ENCODE measurements around the gene SIDT1. TPM values are rescaled to one million over a fixed set of nuclear protein-coding genes. Genes with fewer than 3 reads are reported as not detected.

The SIDT1 gene
- total RNA-seq, 2 experiments from 2014 or later = 23.9 to 25.5 TPM

DNA sequence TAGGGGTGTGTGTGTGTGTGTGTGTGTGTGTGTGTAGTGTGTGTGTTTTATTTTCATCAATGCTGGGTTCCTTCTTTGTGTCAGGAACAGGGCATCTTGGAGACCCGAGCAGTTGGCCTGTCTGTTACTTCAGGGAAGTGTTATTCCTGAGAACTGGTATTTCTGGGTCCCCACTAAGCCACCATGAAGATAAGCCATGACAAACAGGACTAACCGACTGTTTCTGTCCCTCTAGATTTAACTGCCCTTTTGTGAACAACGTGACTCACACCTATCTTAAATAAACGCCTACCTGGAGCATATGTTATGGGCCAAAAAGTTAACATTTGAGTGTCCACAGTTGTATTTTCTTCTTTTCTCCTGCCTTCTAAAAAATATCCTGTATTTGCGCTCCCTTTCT lies 19.5 kb downstream of the SIDT1 start:
- Mint-ChIP-seq H3K27ac (no peak overlapping the region), H3K4me3 (no peak overlapping the region), H3K9me3 (no peaks in the 10 kb centered on the region), H3K4me1 (peaks cover 2% of the 10 kb centered on the region), H3K36me3 (ENCODE audit: low read depth) (peaks cover 16% of the 10 kb centered on the region), H3K27me3 (no peaks in the 10 kb centered on the region)
- no peak for DNase-seq
- POLR2A ChIA-PET = no interaction called here
- CTCF ChIA-PET = interaction anchor here (0.6 to 0.8 kb wide), 2 partner anchors 15 to 143 kb away, joined by 3 to 4 read pairs; no protein-coding TSS in a partner anchor

DNA sequence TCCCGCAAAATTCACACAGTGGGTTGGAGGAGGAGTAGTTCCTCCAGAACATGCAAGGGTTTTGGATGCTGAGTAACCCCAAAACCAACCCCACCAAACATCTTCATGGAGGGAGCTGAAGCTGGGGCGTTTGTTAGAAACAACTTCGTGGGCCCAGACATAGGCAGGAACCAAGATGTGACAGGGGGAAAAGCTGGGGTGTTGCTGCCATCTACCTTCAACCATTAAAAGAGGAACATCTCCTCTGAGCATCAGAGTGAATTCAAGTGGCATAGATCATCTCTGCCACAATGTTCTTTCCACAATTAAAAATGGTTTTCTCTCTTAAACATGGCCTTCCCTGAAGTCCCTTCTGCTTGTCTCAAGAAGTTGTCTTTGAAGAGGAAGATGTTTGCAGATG lies 20.5 kb downstream of the SIDT1 start:
- H3K9me3 Mint-ChIP-seq = no peaks in the 10 kb centered on the region
- DNase-seq = no peak
- no peaks in the 10 kb centered on the region for H3K4me1 Mint-ChIP-seq
- ChIA-PET CTCF (no interaction called here), POLR2A (no interaction called here)
- no peak overlapping the region for H3K4me3 Mint-ChIP-seq
- H3K27ac Mint-ChIP-seq = no peak overlapping the region
- no peaks in the 10 kb centered on the region for H3K27me3 Mint-ChIP-seq
- peaks cover 14% of the 10 kb centered on the region for H3K36me3 Mint-ChIP-seq (ENCODE audit: low read depth)

GRCh38 chr3:113555138-113555537 lies 22.8 kb downstream of the SIDT1 start:
- no peaks in the 10 kb centered on the region for H3K4me1 Mint-ChIP-seq
- H3K27me3 Mint-ChIP-seq = no peaks in the 10 kb centered on the region
- no peak overlapping the region for H3K4me3 Mint-ChIP-seq
- no peaks in the 10 kb centered on the region for H3K9me3 Mint-ChIP-seq
- POLR2A ChIA-PET = interaction anchor here (1.1 kb wide), 1 partner anchor 21 kb away, joined by 5 read pairs; no protein-coding TSS in a partner anchor
- no peak for DNase-seq
- CTCF ChIA-PET = interaction anchor here (1.5 kb wide), 1 partner anchor 23 kb away, joined by 4 read pairs; no protein-coding TSS in a partner anchor
- H3K36me3 Mint-ChIP-seq (ENCODE audit: low read depth) = peaks cover 8% of the 10 kb centered on the region
- no peak overlapping the region for H3K27ac Mint-ChIP-seq

DNA sequence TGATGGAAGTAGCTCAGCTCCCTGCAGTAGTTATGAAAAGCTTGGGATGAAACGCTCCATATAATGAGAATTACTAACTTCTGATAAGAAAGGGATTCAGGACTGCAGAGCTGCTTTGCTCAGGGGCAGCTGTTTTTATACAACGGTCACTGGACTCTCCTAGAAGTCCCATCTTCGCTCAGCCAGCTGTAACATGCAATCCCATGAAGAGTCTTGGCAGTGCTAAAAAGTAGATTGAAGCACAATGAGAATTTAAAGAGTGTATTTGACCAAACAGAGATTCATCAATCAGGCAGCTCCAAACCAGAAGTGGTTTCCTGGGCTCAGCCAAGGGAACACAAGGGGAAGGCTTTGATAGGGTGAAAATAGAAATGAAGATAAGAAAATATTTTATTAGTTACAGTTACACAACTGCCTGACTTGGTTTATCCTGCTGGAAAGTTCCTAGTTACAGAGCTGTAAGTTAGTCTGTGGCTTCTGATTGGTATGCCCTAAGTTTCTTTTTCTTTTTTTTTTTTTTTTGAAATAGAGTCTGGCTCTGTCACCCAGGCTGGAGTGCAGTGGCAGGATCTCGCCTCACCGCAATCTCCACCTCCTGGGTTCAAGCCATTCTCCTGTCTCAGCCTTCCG lies 24.1 kb downstream of the SIDT1 start:
- Mint-ChIP-seq H3K4me1 (peaks cover 5% of the 10 kb centered on the region), H3K4me3 (no peak overlapping the region), H3K36me3 (ENCODE audit: low read depth) (peaks cover 8% of the 10 kb centered on the region), H3K27ac (no peak overlapping the region), H3K27me3 (no peaks in the 10 kb centered on the region), H3K9me3 (no peaks in the 10 kb centered on the region)
- POLR2A ChIA-PET = interaction anchor here (1.1 to 1.3 kb wide), 2 partner anchors 23 kb away, joined by 3 to 5 read pairs; no protein-coding TSS in a partner anchor
- no peak for DNase-seq
- CTCF ChIA-PET = interaction anchor here (0.6 to 1.5 kb wide), 5 partner anchors 22 to 134 kb away, joined by 3 to 6 read pairs (median 3); partner anchors contain the start of gene SPICE1

DNA sequence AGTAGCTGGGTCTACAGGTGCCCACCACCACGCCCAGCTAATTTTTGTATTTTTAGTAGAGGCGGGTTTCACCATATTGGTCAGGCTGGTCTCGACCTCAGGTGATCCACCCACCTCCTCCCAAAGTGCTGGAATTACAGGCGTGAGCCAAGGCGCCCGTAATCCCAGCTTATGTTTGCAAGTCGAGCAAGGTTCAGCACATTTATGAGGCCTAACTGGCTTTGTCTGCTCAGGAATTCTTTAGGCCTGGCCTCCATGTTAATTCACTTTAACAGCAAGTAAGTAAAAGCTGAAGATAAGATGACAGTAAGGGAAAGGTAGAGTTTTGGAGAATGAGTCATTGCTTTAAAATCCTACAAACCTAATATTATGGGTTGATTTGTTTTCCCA lies 24.6 kb downstream of the SIDT1 start:
- Mint-ChIP-seq H3K4me3 (no peak overlapping the region), H3K4me1 (peaks cover 5% of the 10 kb centered on the region), H3K9me3 (no peaks in the 10 kb centered on the region), H3K36me3 (ENCODE audit: low read depth) (peaks cover 8% of the 10 kb centered on the region), H3K27ac (no peak overlapping the region), H3K27me3 (no peaks in the 10 kb centered on the region)
- no peak for DNase-seq
- POLR2A ChIA-PET = interaction anchor here (1.3 kb wide), 1 partner anchor 23 kb away, joined by 3 read pairs; no protein-coding TSS in a partner anchor
- CTCF ChIA-PET = interaction anchor here (0.6 to 1.5 kb wide), 3 partner anchors 44 to 135 kb away, joined by 3 read pairs; no protein-coding TSS in a partner anchor

- Mint-ChIP-seq H3K9me3 (no peaks in the 10 kb centered on the region), H3K4me3 (no peak overlapping the region), H3K36me3 (ENCODE audit: low read depth) (peaks cover 8% of the 10 kb centered on the region), H3K27ac (no peak overlapping the region), H3K4me1 (peaks cover 5% of the 10 kb centered on the region), H3K27me3 (no peaks in the 10 kb centered on the region)
- CTCF ChIA-PET = interaction anchor here (0.6 to 1.5 kb wide), 3 partner anchors 20 to 103 kb away, joined by 3 to 6 read pairs (median 3); no protein-coding TSS in a partner anchor
- POLR2A ChIA-PET = interaction anchor here (1.3 kb wide), 1 partner anchor 24 kb away, joined by 3 read pairs; no protein-coding TSS in a partner anchor
- DNase-seq = no peak
Observed at GRCh38 chr3:113557374-113557773, 25.0 kb downstream of the SIDT1 start.

DNA sequence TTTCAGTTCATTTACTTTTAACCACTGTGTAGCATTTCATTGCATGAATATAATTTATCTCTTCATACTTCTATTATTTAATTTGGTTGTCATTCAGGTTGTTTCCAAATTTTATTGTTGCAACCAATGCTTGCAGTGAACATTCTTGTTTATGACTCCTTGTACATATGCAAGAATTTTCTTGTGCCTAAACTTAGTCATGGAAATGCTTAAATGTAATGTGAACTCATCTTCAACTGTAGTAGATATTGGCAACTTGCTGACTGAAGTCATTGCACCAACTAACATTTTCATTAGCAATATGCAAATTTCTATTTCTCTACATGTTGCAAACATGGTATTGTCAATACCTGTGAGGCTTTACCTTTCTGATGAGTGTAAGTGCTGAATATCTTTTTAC lies 26.7 kb downstream of the SIDT1 start:
- CTCF ChIA-PET = no interaction called here
- Mint-ChIP-seq H3K4me1 (peaks cover 5% of the 10 kb centered on the region), H3K9me3 (no peaks in the 10 kb centered on the region), H3K4me3 (no peak overlapping the region), H3K36me3 (ENCODE audit: low read depth) (peaks cover 6% of the 10 kb centered on the region), H3K27ac (no peak overlapping the region), H3K27me3 (no peaks in the 10 kb centered on the region)
- POLR2A ChIA-PET = no interaction called here
- DNase-seq = no peak

DNA sequence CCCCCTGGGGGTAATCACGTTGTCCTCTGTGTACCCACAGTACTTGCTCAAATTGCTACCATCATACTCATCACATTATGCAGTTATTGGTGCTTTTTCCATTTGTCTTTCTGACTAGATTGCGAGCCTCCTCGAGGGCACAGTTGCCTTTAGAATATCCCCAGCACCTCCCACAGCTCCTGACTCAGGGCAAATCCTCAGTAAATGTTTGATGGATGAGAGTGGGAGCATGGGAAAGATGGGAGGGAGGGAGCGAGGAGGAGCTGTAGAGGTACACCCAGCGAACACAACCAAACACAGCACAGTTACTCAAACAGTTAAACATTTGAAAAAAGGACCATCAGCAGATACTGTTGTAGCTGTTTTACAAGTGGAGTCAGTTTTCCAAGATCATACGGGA lies 27.9 kb downstream of the SIDT1 start:
- CTCF ChIA-PET = interaction anchor here (1.3 to 1.5 kb wide), 2 partner anchors 17 to 67 kb away, joined by 9 read pairs; no protein-coding TSS in a partner anchor
- Mint-ChIP-seq H3K27ac (no peak overlapping the region), H3K4me1 (peaks cover 5% of the 10 kb centered on the region), H3K4me3 (no peak overlapping the region), H3K27me3 (no peaks in the 10 kb centered on the region), H3K36me3 (ENCODE audit: low read depth) (peaks cover 9% of the 10 kb centered on the region), H3K9me3 (no peaks in the 10 kb centered on the region)
- no peak for DNase-seq
- POLR2A ChIA-PET = no interaction called here

- Mint-ChIP-seq H3K4me1 (peaks cover 5% of the 10 kb centered on the region), H3K27me3 (no peaks in the 10 kb centered on the region), H3K4me3 (no peak overlapping the region), H3K9me3 (no peaks in the 10 kb centered on the region), H3K27ac (no peak overlapping the region), H3K36me3 (ENCODE audit: low read depth) (peaks cover 9% of the 10 kb centered on the region)
- no peak for DNase-seq
- POLR2A ChIA-PET = interaction anchor here (1.9 kb wide), 1 partner anchor 27 kb away, joined by 5 read pairs; no protein-coding TSS in a partner anchor
- CTCF ChIA-PET = interaction anchor here (0.6 to 1.5 kb wide), 3 partner anchors 17 to 249 kb away, joined by 5 to 9 read pairs (median 9); no protein-coding TSS in a partner anchor
Observed at GRCh38 chr3:113560831-113561623, 28.7 kb downstream of the SIDT1 start.

- Mint-ChIP-seq H3K36me3 (ENCODE audit: low read depth) (peaks cover 17% of the 10 kb centered on the region), H3K27ac (no peak overlapping the region), H3K4me3 (no peak overlapping the region), H3K27me3 (no peaks in the 10 kb centered on the region), H3K4me1 (peaks cover 5% of the 10 kb centered on the region), H3K9me3 (no peaks in the 10 kb centered on the region)
- ChIA-PET CTCF (interaction anchor here (0.7 kb wide), 1 partner anchor 19 kb away, joined by 5 read pairs; no protein-coding TSS in a partner anchor), POLR2A (no interaction called here)
- no peak for DNase-seq
Observed at GRCh38 chr3:113565555-113565954, 33.2 kb downstream of the SIDT1 start.

- no peak overlapping the region for H3K27ac Mint-ChIP-seq
- H3K4me3 Mint-ChIP-seq = no peak overlapping the region
- no peaks in the 10 kb centered on the region for H3K27me3 Mint-ChIP-seq
- no peaks in the 10 kb centered on the region for H3K9me3 Mint-ChIP-seq
- CTCF ChIA-PET = no interaction called here
- DNase-seq = no peak
- POLR2A ChIA-PET = no interaction called here
- H3K36me3 Mint-ChIP-seq (ENCODE audit: low read depth) = peaks cover 11% of the 10 kb centered on the region
- H3K4me1 Mint-ChIP-seq = no peaks in the 10 kb centered on the region
Observed at GRCh38 chr3:113570158-113570557, 37.8 kb downstream of the SIDT1 start.

- Mint-ChIP-seq H3K4me3 (no peak overlapping the region), H3K36me3 (ENCODE audit: low read depth) (peaks cover 10% of the 10 kb centered on the region), H3K4me1 (no peaks in the 10 kb centered on the region), H3K27me3 (no peaks in the 10 kb centered on the region), H3K9me3 (no peaks in the 10 kb centered on the region), H3K27ac (no peak overlapping the region)
- no peak for DNase-seq
- CTCF ChIA-PET = no interaction called here
- POLR2A ChIA-PET = no interaction called here
Observed at GRCh38 chr3:113571360-113571759, 39.0 kb downstream of the SIDT1 start.

- ChIA-PET POLR2A (no interaction called here), CTCF (no interaction called here)
- no peak for DNase-seq
- no peaks in the 10 kb centered on the region for H3K27me3 Mint-ChIP-seq
- H3K27ac Mint-ChIP-seq = no peak overlapping the region
- peaks cover 5% of the 10 kb centered on the region for H3K4me1 Mint-ChIP-seq
- H3K36me3 Mint-ChIP-seq (ENCODE audit: low read depth) = peaks cover 6% of the 10 kb centered on the region
- H3K4me3 Mint-ChIP-seq = no peak overlapping the region
- H3K9me3 Mint-ChIP-seq = no peaks in the 10 kb centered on the region
Observed at GRCh38 chr3:113573728-113574127, 41.4 kb downstream of the SIDT1 start.
